ENCODE data around the gene FOXRED2.

FOXRED2 gene

GRCh38 chr22:36465232-36466021 is 41.4 kb downstream of the FOXRED2 start:
- no peak overlapping the region for H3K4me3 ChIP-seq (replicated peaks; ENCODE audit: low read depth, low read length)
- DNase-seq (ENCODE audit: low read depth): peak; percentile 93
- TF ChIP-seq CTCF (IDR thresholded peaks at IDR 0.05; ENCODE audit: low read length, missing control alignments): no peak

DNA sequence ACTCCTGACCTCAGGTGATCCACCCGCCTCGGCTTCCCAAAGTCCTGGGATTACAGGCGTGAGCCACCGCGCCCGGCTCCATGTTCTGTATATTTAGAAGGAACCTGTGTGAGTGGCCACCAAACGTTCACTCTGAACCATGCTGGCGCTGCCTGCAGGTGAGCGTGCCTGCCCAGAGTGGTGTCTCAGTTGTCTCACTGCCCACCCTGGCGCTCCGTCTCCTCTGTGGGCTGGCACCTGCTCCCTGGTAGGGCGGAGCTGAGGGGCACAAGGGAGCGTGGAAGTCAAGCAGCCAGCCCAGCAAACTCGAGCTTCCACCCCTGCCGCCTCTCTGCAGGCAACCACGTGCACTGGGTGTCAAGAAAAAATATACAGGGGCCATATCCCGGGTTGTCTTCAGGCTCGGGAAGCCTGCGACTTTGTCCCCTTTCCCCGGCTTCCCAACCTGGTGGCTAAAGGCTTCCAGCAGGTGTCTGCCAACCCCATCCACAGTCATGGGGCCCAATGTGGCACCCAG is 42.1 kb downstream of the FOXRED2 start:
- DNase-seq (ENCODE audit: low read depth): no peak
- TF ChIP-seq CTCF (IDR thresholded peaks at IDR 0.05; ENCODE audit: low read length, missing control alignments): no peak
- H3K4me3 ChIP-seq (replicated peaks; ENCODE audit: low read depth, low read length): no peak overlapping the region

DNA sequence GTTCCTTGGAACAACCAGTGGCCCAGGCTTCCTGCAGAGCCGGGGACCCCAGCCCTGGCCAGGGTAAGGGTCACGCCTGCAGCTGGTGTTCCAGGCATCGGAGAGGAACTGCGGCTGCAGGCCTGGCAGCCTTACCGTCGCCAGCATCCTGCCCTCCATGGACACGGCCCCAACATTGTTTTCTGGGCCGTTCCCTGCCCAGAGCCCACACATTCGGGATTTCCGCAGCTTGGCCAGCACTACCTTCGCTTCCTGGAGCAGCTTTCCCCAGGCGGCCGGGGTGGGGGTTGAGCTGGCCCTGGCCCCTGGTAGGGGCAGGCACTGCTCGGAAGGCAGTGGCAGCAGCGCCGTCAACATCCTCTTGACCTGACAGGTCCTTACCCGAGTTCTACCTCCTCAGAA is 43.1 kb downstream of the FOXRED2 start:
- no peak for DNase-seq (ENCODE audit: low read depth)
- no peak for TF ChIP-seq CTCF (IDR thresholded peaks at IDR 0.05; ENCODE audit: low read length, missing control alignments)

DNA sequence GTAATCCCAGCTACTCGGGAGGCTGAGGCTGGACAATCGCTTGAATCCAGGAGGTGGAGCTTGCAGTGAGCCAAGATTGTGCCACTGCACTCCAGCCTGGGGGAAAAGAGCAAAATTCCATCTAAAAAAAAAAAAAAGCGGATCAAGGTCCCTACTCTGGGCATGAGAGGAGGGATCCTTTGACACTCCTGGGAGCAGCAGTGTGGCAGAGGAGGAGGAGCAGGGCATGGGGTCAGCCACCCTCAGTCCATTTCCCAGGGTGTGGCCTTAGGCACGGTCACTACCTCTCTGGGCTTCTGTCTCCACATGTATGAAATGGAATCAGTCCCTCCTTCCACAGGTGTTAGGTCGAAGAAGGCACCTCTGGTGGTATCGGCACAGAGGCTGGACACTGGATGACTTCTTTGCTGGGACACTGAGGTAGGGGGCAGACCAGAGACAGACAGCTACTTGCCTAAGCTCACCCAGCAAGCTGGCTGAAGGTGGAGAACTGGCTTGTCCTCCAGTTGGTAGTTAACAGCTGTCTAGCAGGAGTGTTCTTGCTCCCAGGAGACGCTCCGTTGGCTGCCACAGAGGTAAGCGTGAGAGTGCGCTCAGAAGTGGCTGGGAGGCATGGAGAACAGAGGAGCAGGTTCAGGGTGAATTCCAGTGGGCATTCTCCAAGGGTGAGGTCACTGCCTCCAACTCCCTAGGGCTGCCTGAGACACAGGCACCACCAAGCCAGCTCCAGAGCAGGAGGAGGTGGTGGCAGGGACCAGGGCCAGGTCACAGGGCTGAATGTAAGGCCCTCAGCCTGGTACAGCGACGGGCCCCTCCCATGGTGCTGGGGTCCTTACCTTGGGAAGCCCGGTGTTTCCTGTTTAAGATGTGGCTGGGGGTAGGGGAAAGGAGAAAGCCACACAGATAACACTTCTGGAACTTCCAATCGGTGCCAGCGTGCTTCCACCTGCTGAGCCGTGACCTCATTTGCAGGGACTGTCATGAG is 44.9 kb downstream of the FOXRED2 start:
- H3K4me3 ChIP-seq (replicated peaks; ENCODE audit: low read depth, low read length): no peak overlapping the region
- no peak for TF ChIP-seq CTCF (IDR thresholded peaks at IDR 0.05; ENCODE audit: low read length, missing control alignments)
- peak; percentile 92 for DNase-seq (ENCODE audit: low read depth)

More for the DNA sequence above, 43.1 kb downstream of the FOXRED2 start:
- H3K4me3 ChIP-seq (replicated peaks; ENCODE audit: low read depth, low read length): no peak overlapping the region

- TF ChIP-seq CTCF (IDR thresholded peaks at IDR 0.05; ENCODE audit: low read length, missing control alignments): no peak
- no peak overlapping the region for H3K4me3 ChIP-seq (replicated peaks; ENCODE audit: low read depth, low read length)
- no peak for DNase-seq (ENCODE audit: low read depth)
Measured at GRCh38 chr22:36460202-36460601, 46.6 kb downstream of the FOXRED2 start.

- peak; percentile 32 for DNase-seq (ENCODE audit: low read depth)
- TF ChIP-seq CTCF (IDR thresholded peaks at IDR 0.05; ENCODE audit: low read length, missing control alignments): no peak
- H3K4me3 ChIP-seq (replicated peaks; ENCODE audit: low read depth, low read length): no peak overlapping the region
Measured at GRCh38 chr22:36457688-36458450, 49.0 kb downstream of the FOXRED2 start.
